B cell (primary cell): ENCODE results near the gene WFDC5. TPM values are rescaled to one million over a fixed set of nuclear protein-coding genes. Genes with fewer than 3 reads are reported as not detected.
A peak's percentile ranks its signal among the peaks of the same experiment; 100 is the strongest.

Experiments
- ATAC-seq: fragments of 200-7000 bp; cut with Tn5 transposase; one replicate; pipeline ENCODE4 v1.10.0; 2021; ENCODE audit warnings: low read depth, mild to moderate bottlenecking, moderate number of reproducible peaks, moderate library complexity
- CTCF ChIA-PET: fragments of 350-600 bp; sonication (Branson Sonifier 250); formaldehyde crosslinking; loops from one replicate; lab custom pipeline; 2021; ENCODE audit warnings: antibody characterized with exemption, inconsistent platforms; lab: Charles Lee
- POLR2A ChIA-PET: fragments of 350-600 bp; sonication (Branson Sonifier 250); formaldehyde crosslinking; loops from one replicate; lab custom pipeline; 2021; ENCODE audit warnings: antibody characterized with exemption; lab: Charles Lee
- DNase-seq: peaks from one replicate; pipeline ENCODE4 v3.0.0; 2013
- H2AFZ ChIP-seq: 2 replicates; pipeline ENCODE4 v1.6.1; 2012; ENCODE audit warnings: mild to moderate bottlenecking, low read depth, low read length; ENCODE audit not compliant: insufficient read depth, poor library complexity, severe bottlenecking
- H3K27ac ChIP-seq, 2 donors: 1 replicate in 1 of 2; 2 replicates in 1 of 2; pipeline ENCODE4 v1.5.1; 2012 to 2013; ENCODE audit warnings: low read length in 2 of 2, mild to moderate bottlenecking in 2 of 2, moderate library complexity in 1 of 2
- H3K27me3 ChIP-seq, 4 experiments: fragments of 200-600 bp in 1 of 4; sonication (generic) in 1 of 4; replicated peaks in 1 of 4; 1 replicate in 2 of 4; 2 replicates in 2 of 4; pipeline versions ENCODE4 v1.6.1 to v1.7.0; 2013 to 2016; ENCODE audit warnings: low read length in 3 of 4, mild to moderate bottlenecking in 2 of 4, mixed read lengths in 1 of 4, moderate library complexity in 1 of 4; ENCODE audit not compliant: insufficient read depth in 4 of 4, control insufficient read depth in 3 of 4; ENCODE audit errors: control extremely low read depth in 1 of 4
- H3K36me3 ChIP-seq, 2 experiments: replicated peaks in 1 of 2; 1 replicate in 1 of 2; 2 replicates in 1 of 2; pipeline versions ENCODE4 v1.6.1 to v1.7.1; 2013; ENCODE audit warnings: low read length in 1 of 2; ENCODE audit not compliant: insufficient read depth in 2 of 2, control insufficient read depth in 1 of 2; ENCODE audit errors: control extremely low read depth in 1 of 2, extremely low read depth in 1 of 2
- H3K4me1 ChIP-seq, 2 donors: fragments of 200-600 bp in 1 of 2; sonication (generic) in 1 of 2; 1 replicate in 1 of 2; 2 replicates in 1 of 2; pipeline versions ENCODE4 v1.5.1 to v1.6.1; 2013 to 2017; ENCODE audit warnings: low read length in 2 of 2; ENCODE audit not compliant: control insufficient read depth in 2 of 2, insufficient read depth in 2 of 2
- H3K4me2 ChIP-seq: replicated peaks from 2 replicates; pipeline ENCODE3; 2012; ENCODE audit warnings: mild to moderate bottlenecking, low read depth, low read length; ENCODE audit not compliant: poor library complexity, severe bottlenecking
- H3K4me3 ChIP-seq, 5 experiments: fragments of 200-600 bp in 1 of 5; sonication (generic) in 1 of 5; 1 replicate in 3 of 5; 2 replicates in 2 of 5; pipeline versions ENCODE4 v1.5.1 to v1.7.0; 2011 to 2016; ENCODE audit warnings: low read length in 4 of 5, mild to moderate bottlenecking in 4 of 5, low read depth in 2 of 5, control low read depth in 1 of 5, moderate library complexity in 1 of 5; ENCODE audit not compliant: insufficient read depth in 1 of 5; ENCODE audit errors: control extremely low read depth in 1 of 5, extremely low read depth in 1 of 5
- H3K79me2 ChIP-seq: fragments of 200-600 bp; sonication (generic); one replicate; pipeline ENCODE4 v1.6.0; 2016; ENCODE audit warnings: low read length; ENCODE audit not compliant: control insufficient read depth, insufficient read depth
- H3K9ac ChIP-seq: fragments of 200-600 bp; sonication (generic); 2 replicates; pipeline ENCODE4 v1.6.1; 2017; ENCODE audit warnings: mild to moderate bottlenecking, low read length, moderate library complexity
- H3K9me3 ChIP-seq, 3 donors: one replicate each; pipeline versions ENCODE4 v1.6.1 to v1.7.1; 2013; ENCODE audit warnings: low read length in 2 of 3; ENCODE audit not compliant: control insufficient read depth in 2 of 3, insufficient read depth in 1 of 3; ENCODE audit errors: control extremely low read depth in 1 of 3
- H4K20me1 ChIP-seq: 2 replicates; pipeline ENCODE4 v1.6.0; 2012; ENCODE audit warnings: mild to moderate bottlenecking, low read length; ENCODE audit not compliant: insufficient read depth, control insufficient read depth, poor library complexity, severe bottlenecking
- H3K27ac Mint-ChIP-seq: one replicate; pipeline ENCODE4 v1.8.0; 2021; ENCODE audit warnings: mixed read lengths
- H3K27me3 Mint-ChIP-seq: one replicate; pipeline ENCODE4 v1.8.0; 2021; ENCODE audit warnings: mixed read lengths
- H3K4me1 Mint-ChIP-seq: one replicate; pipeline ENCODE4 v1.8.0; 2021; ENCODE audit warnings: mixed read lengths
- H3K4me3 Mint-ChIP-seq: one replicate; pipeline ENCODE4 v1.8.0; 2021; ENCODE audit warnings: mixed read lengths
- H3K9me3 Mint-ChIP-seq: one replicate; pipeline ENCODE4 v1.8.0; 2022; ENCODE audit warnings: mixed read lengths; ENCODE audit not compliant: insufficient read depth
- EZH2 ChIP-seq: IDR thresholded peaks from 2 replicates; pipeline ENCODE4 v1.6.1; 2012; ENCODE audit warnings: borderline replicate concordance, low read depth, mild to moderate bottlenecking, moderate library complexity, low read length; ENCODE audit not compliant: insufficient read depth, poor library complexity, severe bottlenecking
- WGBS: methylation state at CpG from one replicate; pipeline ENCODE4 v1.1.5; 2013; ENCODE audit warnings: missing lambda C conversion rate; ENCODE audit not compliant: insufficient coverage; 5-methylcytosine and 5-hydroxymethylcytosine counted together
- intact Hi-C: fragments of 100-400 bp; cut with micrococcal nuclease; formaldehyde crosslinking; loops from one replicate; pipeline ENCODE4 v1.10.0; 2022
- polyA plus RNA-seq: library from polyadenylated mRNA; depleted of rRNA; stranded (reverse); fragments of >200 nt; gene quantifications from 2 replicates; pipeline ENCODE4 v1.2.3, GENCODE V29; 2012
- total RNA-seq, 2 donors: library from RNA; stranded (reverse); fragments of 120-200 nt in 1 of 2; gene quantifications; 1 replicate in 1 of 2; 2 replicates in 1 of 2; pipeline versions ENCODE4 v1.2.3 to v1.2.4, GENCODE V29; 2013 to 2022
- TF ChIP-seq, protein P1 (sequence below): fragments of 200-600 bp; IDR thresholded peaks from one replicate; pipeline ENCODE4 v1.8.0; 2022; ENCODE audit warnings: antibody characterized with exemption, mild to moderate bottlenecking

WFDC5 gene
- total and polyA plus RNA-seq, 2 donors (not counting 1 experiment from before 2014, with no cell fraction given), result not detected

DNA sequence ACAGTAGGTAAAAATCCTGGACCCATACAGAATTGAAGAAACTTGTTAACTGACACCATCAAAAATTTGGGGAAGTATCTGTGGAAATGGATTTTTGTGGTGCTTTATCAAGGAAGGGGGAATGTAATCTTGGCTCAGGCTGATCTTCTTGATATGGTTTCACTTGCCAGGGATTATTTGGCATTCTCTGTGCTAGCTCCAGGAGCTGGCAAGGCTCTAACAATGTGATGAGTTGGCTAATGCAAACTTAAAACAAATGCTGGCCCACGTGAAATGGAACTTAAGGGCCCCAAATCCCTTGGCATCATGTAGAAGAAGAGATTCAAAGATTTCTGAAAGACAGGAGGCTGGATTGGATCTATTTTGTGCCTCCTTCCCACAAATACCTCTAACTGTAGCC, 27.2 kb downstream of the WFDC5 start:
- no peak overlapping the region for H3K4me3 Mint-ChIP-seq
- Histone ChIP-seq H4K20me1 (no peaks in the 10 kb centered on the region), H3K79me2 (no peaks in the 10 kb centered on the region), H3K36me3 (peaks cover 3 to 5% of the 10 kb centered on the region in 2 experiments), H3K4me3 (no peak overlapping the region), H3K9me3 (peaks cover 0 to 2% (median 0%) of the 10 kb centered on the region in 3 donors), H3K27ac (peak overlapping the region in 1 of 2 donors; percentile 15), H3K4me2 (peak overlapping the region; percentile 16), H3K4me1 (peaks cover 11 to 14% of the 10 kb centered on the region in 2 donors), H3K27me3 (no peaks in the 10 kb centered on the region), H2AFZ (no peak overlapping the region), H3K9ac (no peak overlapping the region)
- H3K27me3 Mint-ChIP-seq, result no peaks in the 10 kb centered on the region
- ATAC-seq, result no peak
- ChIA-PET CTCF (interaction anchor here (1.2 to 2.2 kb wide), 2 partner anchors 9 to 44 kb away, joined by 3 to 7 read pairs; no protein-coding TSS in a partner anchor), POLR2A (no interaction called here)
- no CpG with 5 or more reads among the region's 1 CpG for WGBS
- no peak for DNase-seq
- peak overlapping the region; percentile 29 for H3K27ac Mint-ChIP-seq
- H3K9me3 Mint-ChIP-seq, result no peaks in the 10 kb centered on the region
- no peak for TF ChIP-seq EZH2
- TF ChIP-seq, protein P1, sequence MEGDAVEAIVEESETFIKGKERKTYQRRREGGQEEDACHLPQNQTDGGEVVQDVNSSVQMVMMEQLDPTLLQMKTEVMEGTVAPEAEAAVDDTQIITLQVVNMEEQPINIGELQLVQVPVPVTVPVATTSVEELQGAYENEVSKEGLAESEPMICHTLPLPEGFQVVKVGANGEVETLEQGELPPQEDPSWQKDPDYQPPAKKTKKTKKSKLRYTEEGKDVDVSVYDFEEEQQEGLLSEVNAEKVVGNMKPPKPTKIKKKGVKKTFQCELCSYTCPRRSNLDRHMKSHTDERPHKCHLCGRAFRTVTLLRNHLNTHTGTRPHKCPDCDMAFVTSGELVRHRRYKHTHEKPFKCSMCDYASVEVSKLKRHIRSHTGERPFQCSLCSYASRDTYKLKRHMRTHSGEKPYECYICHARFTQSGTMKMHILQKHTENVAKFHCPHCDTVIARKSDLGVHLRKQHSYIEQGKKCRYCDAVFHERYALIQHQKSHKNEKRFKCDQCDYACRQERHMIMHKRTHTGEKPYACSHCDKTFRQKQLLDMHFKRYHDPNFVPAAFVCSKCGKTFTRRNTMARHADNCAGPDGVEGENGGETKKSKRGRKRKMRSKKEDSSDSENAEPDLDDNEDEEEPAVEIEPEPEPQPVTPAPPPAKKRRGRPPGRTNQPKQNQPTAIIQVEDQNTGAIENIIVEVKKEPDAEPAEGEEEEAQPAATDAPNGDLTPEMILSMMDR, result no peak
- intact Hi-C loops, result no loop called here
- peaks cover 28% of the 10 kb centered on the region for H3K4me1 Mint-ChIP-seq

DNA sequence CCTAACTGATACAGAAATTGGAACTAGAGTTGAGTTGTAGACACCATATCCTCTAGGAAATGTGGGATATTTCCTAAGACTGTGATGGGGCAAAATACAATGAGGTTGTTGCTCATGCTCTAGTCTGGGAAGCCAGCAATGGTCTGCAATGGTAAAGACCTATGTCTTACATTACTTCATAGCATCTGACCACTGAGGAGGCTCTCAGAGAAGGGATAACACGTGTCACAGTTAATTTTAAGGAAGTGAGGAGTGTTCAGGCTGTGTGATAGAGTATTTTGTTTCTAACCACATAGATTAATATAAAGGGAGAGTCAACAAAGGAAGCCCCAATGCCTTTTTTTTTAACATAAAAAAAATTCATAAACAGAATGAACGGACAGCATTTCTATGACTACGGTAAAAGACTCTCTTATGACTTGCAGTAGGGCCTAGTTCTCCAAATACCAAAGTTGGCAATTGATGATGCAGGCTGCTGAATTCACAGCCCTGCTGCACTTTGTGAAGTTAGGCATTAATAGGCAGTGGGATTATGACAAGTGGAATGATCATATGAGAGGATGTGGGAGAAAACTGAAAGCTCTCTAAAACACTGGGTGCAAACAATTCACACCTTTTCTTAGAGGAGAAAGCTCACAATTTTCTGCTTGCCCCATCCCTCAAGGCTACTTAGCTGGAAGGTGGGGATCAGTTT, 27.7 kb downstream of the WFDC5 start:
- CTCF ChIA-PET, result interaction anchor here (0.6 to 2.2 kb wide), 3 partner anchors 9 to 44 kb away, joined by 3 to 17 read pairs (median 7); no protein-coding TSS in a partner anchor
- peak overlapping the region; percentile 29 for H3K27ac Mint-ChIP-seq
- no CpG with 5 or more reads among the region's 3 CpGs for WGBS

More for the DNA sequence above, 27.7 kb downstream of the WFDC5 start:
- H2AFZ ChIP-seq, result no peak overlapping the region
- no peaks in the 10 kb centered on the region for H3K9me3 Mint-ChIP-seq
- TF ChIP-seq, protein P1, result no peak
- no peak for TF ChIP-seq EZH2
- H3K9ac ChIP-seq, result no peak overlapping the region
- POLR2A ChIA-PET, result no interaction called here
- no peaks in the 10 kb centered on the region for H3K27me3 Mint-ChIP-seq
- peaks cover 11 to 14% of the 10 kb centered on the region in 2 donors for H3K4me1 ChIP-seq
- no peak for DNase-seq
- peaks cover 7 to 11% of the 10 kb centered on the region in 2 experiments for H3K36me3 ChIP-seq
- H3K9me3 ChIP-seq, result peaks cover 0 to 7% (median under 1%) of the 10 kb centered on the region in 3 donors
- no peaks in the 10 kb centered on the region for H3K79me2 ChIP-seq
- no peaks in the 10 kb centered on the region for H3K27me3 ChIP-seq
- peak overlapping the region; percentile 16 for H3K4me2 ChIP-seq
- intact Hi-C loops, result no loop called here
- H3K4me3 Mint-ChIP-seq, result no peak overlapping the region
- no peak overlapping the region for H3K4me3 ChIP-seq
- no peak for ATAC-seq
- peaks cover 28% of the 10 kb centered on the region for H3K4me1 Mint-ChIP-seq
- peak overlapping the region in 1 of 2 donors; percentile 15 for H3K27ac ChIP-seq
- H4K20me1 ChIP-seq, result no peaks in the 10 kb centered on the region
